SU-DHL-6 (cell line): ENCODE data around the gene FARS2.

ENCODE experiments used
- EZH2phosphoT487 ChIP-seq: fragments of 200-600 bp; sonication (generic), shearing (Covaris generic); conservative IDR thresholded peaks from 2 replicates; pipeline ENCODE4 v1.6.1; 2018; ENCODE audit warnings: mild to moderate bottlenecking, antibody characterized with exemption, low read length, moderate library complexity, mixed read lengths
- TF ChIP-seq, protein P1 (sequence below): fragments of 200-600 bp; sonication (generic); IDR thresholded peaks from one replicate; pipeline ENCODE4 v1.5.1; 2017; ENCODE audit warnings: antibody characterized with exemption, mild to moderate bottlenecking, low read length, moderate library complexity; ENCODE audit not compliant: insufficient read depth, poor library complexity, severe bottlenecking

DNA sequence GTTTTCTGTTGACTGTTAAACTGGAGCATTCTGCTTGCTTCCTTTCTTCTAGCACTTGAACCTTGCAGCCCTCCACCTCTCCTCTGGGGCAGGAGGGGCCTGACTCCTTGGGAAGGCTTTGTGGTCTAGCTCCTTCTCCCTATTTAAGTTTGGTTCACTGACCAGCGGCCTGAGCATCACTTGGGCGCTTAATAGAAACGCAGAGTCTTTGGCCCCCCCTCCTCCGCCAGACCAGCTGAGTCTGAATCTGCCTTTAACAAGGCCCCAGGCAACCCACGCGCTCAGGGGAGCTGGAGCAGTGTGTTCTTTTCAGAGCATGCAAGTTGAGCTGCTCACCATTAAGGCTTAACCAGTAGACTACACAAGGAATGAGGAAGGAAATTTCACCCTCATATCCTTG lies 519.7 kb downstream of the FARS2 start:
- TF ChIP-seq EZH2phosphoT487: no peak
- TF ChIP-seq, protein P1, sequence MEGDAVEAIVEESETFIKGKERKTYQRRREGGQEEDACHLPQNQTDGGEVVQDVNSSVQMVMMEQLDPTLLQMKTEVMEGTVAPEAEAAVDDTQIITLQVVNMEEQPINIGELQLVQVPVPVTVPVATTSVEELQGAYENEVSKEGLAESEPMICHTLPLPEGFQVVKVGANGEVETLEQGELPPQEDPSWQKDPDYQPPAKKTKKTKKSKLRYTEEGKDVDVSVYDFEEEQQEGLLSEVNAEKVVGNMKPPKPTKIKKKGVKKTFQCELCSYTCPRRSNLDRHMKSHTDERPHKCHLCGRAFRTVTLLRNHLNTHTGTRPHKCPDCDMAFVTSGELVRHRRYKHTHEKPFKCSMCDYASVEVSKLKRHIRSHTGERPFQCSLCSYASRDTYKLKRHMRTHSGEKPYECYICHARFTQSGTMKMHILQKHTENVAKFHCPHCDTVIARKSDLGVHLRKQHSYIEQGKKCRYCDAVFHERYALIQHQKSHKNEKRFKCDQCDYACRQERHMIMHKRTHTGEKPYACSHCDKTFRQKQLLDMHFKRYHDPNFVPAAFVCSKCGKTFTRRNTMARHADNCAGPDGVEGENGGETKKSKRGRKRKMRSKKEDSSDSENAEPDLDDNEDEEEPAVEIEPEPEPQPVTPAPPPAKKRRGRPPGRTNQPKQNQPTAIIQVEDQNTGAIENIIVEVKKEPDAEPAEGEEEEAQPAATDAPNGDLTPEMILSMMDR: no peak
